ENCODE measurements around the gene VPS18.
A peak's percentile ranks its signal among the peaks of the same experiment; 100 is the strongest.

VPS18 gene

GRCh38 chr15:40949756-40950207 lies 55.5 kb downstream of the VPS18 start:
- TF ChIP-seq CTCF (IDR thresholded peaks at IDR 0.05; ENCODE audit: low read depth, low read length): no peak
- H3K27me3 ChIP-seq (ENCODE audit: insufficient read depth, low read depth, severe bottlenecking): no peaks in the 10 kb centered on the region
- no peak for DNase-seq

GRCh38 chr15:40951764-40952163 lies 57.5 kb downstream of the VPS18 start:
- Histone ChIP-seq H3K27ac (no peak overlapping the region), H3K9me3 (ENCODE audit: severe bottlenecking) (no peaks in the 10 kb centered on the region)

More at GRCh38 chr15:40949756-40950207, 55.5 kb downstream of the VPS18 start:
- H3K36me3 ChIP-seq: no peaks in the 10 kb centered on the region
- no peaks in the 10 kb centered on the region for H3K9me3 ChIP-seq (ENCODE audit: severe bottlenecking)
- H3K4me3 ChIP-seq (ENCODE audit: low read depth, low read length): no peak overlapping the region
- H3K27ac ChIP-seq: no peak overlapping the region

GRCh38 chr15:40952301-40952900 lies 58.2 kb downstream of the VPS18 start:
- Histone ChIP-seq H3K27me3 (ENCODE audit: insufficient read depth, low read depth, severe bottlenecking) (no peaks in the 10 kb centered on the region), H3K9me3 (ENCODE audit: severe bottlenecking) (no peaks in the 10 kb centered on the region), H3K36me3 (no peaks in the 10 kb centered on the region), H3K4me3 (ENCODE audit: low read depth, low read length) (peak overlapping the region; percentile 63), H3K27ac (peak overlapping the region; percentile 95)
- no peak for DNase-seq
- TF ChIP-seq CTCF (IDR thresholded peaks at IDR 0.05; ENCODE audit: low read depth, low read length): no peak

More at GRCh38 chr15:40951764-40952163, 57.5 kb downstream of the VPS18 start:
- Histone ChIP-seq H3K36me3 (no peaks in the 10 kb centered on the region), H3K4me3 (ENCODE audit: low read depth, low read length) (no peak overlapping the region), H3K27me3 (ENCODE audit: insufficient read depth, low read depth, severe bottlenecking) (no peaks in the 10 kb centered on the region)
- DNase-seq: no peak
- no peak for TF ChIP-seq CTCF (IDR thresholded peaks at IDR 0.05; ENCODE audit: low read depth, low read length)

- TF ChIP-seq CTCF (IDR thresholded peaks at IDR 0.05; ENCODE audit: low read depth, low read length): no peak
- Histone ChIP-seq H3K27ac (peak within 1 kb of the TSS; percentile 95), H3K9me3 (ENCODE audit: severe bottlenecking) (no peaks in the 10 kb centered on the region), H3K4me3 (ENCODE audit: low read depth, low read length) (peak within 1 kb of the TSS; percentile 63), H3K27me3 (ENCODE audit: insufficient read depth, low read depth, severe bottlenecking) (no peaks in the 10 kb centered on the region), H3K36me3 (no peaks in the 10 kb centered on the region)
- DNase-seq: peak; percentile 97
Measured at GRCh38 chr15:40952901-40953712, 58.9 kb downstream of the VPS18 start, which contains the start of gene CHAC1. Gene CHAC1, plus strand, starts transcription at chr15:40953471. Its CDS starts 113 bp downstream, at chr15:40953584.

Data from WERI-Rb-1 (cell line).